ENCODE measurements around the gene CNN3. TPM values are rescaled to one million over a fixed set of nuclear protein-coding genes. Genes with fewer than 3 reads are reported as not detected.

The CNN3 gene
- total and polyA plus RNA-seq, 2 donors (not counting 3 experiments of a cell fraction or from before 2014, with no cell fraction given) = 174 to 392 TPM

DNA sequence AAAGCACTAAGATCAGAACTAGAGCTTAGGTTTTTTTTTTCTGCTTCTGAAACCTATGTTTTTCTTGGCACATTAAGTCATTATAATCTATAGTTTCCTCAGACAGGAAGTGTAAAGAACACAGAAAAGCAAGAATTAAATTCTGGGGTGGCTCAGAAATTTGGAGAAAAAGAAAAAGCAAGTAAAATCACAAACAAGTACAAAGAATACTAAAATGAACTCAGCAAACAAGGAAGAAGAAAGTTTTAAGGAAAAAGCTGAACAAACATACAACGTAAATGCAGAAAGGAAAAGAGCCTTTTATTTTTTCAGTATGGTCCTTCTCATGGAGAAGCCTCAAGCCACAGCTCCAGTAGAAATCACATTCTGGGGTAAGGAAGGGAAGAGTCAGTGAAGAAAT lies 8.6 kb upstream of the CNN3 start:
- BruUV-seq (replicated peaks) = no TSS peak
- CTCF ChIA-PET = interaction anchor here (1.1 to 4.0 kb wide), 9 partner anchors 8 to 108 kb away, joined by 4 to 35 read pairs (median 6); partner anchors contain the start of gene CNN3

More for the DNA sequence above, 8.6 kb upstream of the CNN3 start:
- no peaks in the 10 kb centered on the region for H3K36me3 ChIP-seq (ENCODE audit: control insufficient read depth in 2 of 2, extremely low read depth in 1 of 2, insufficient read depth in 2 of 2, low read length in 2 of 2)
- H3K27ac ChIP-seq (ENCODE audit: insufficient read depth, low read depth, low read length) = peak overlapping the region; percentile 54
- no peaks in the 10 kb centered on the region for H3K27me3 ChIP-seq (ENCODE audit: control insufficient read depth in 2 of 2, insufficient read depth in 2 of 2, low read length in 2 of 2)
- H4K20me1 ChIP-seq (replicated peaks; ENCODE audit: control insufficient read depth, extremely low read depth, insufficient read depth, low read length) = no peaks in the 10 kb centered on the region
- DNase-seq (ENCODE audit: low read depth, low spot score) (peak; percentile 83), FAIRE-seq (peak; percentile 49)
- no peaks in the 10 kb centered on the region for H3K9me1 ChIP-seq (replicated peaks; ENCODE audit: control insufficient read depth, extremely low read depth, insufficient read depth, low read length)
- no peaks in the 10 kb centered on the region for H3K79me2 ChIP-seq (ENCODE audit: control insufficient read depth, insufficient read depth, low read length)
- H3K4me3 ChIP-seq (replicated peaks in 1 of 3; ENCODE audit: insufficient read depth in 1 of 3, low read depth in 1 of 3, low read length in 3 of 3) = no peak overlapping the region
- H3K9ac ChIP-seq (replicated peaks; ENCODE audit: extremely low read depth, insufficient read depth, low read length) = peak overlapping the region; percentile 24
- H2AFZ ChIP-seq (ENCODE audit: low read depth, low read length) = no peak overlapping the region
- dilution Hi-C loops (cut with MboI; ENCODE audit: extremely low pct_ligation_motif_present, low sequenced_read_pairs) (no loop called here), intact Hi-C loops (cut with micrococcal nuclease) (loop anchor here (1.0 kb wide), 1 partner anchor 8 kb away; the partner anchor contains the start of gene CNN3)
- TF ChIP-seq, protein P1, sequence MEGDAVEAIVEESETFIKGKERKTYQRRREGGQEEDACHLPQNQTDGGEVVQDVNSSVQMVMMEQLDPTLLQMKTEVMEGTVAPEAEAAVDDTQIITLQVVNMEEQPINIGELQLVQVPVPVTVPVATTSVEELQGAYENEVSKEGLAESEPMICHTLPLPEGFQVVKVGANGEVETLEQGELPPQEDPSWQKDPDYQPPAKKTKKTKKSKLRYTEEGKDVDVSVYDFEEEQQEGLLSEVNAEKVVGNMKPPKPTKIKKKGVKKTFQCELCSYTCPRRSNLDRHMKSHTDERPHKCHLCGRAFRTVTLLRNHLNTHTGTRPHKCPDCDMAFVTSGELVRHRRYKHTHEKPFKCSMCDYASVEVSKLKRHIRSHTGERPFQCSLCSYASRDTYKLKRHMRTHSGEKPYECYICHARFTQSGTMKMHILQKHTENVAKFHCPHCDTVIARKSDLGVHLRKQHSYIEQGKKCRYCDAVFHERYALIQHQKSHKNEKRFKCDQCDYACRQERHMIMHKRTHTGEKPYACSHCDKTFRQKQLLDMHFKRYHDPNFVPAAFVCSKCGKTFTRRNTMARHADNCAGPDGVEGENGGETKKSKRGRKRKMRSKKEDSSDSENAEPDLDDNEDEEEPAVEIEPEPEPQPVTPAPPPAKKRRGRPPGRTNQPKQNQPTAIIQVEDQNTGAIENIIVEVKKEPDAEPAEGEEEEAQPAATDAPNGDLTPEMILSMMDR (IDR thresholded peaks at IDR 0.05; ENCODE audit: extremely low read depth in 1 of 2, insufficient read depth in 1 of 2, low read depth in 1 of 2, low read length in 2 of 2) = no peak
- TF ChIP-seq MYC (IDR thresholded peaks at IDR 0.05; ENCODE audit: low read depth, low read length) (no peak), POLR2A (IDR thresholded peaks at IDR 0.05; ENCODE audit: low read depth, low read length) (no peak), POLR2AphosphoS5 (IDR thresholded peaks at IDR 0.05; ENCODE audit: insufficient read depth, low read depth, low read length) (no peak), EZH2 (IDR thresholded peaks at IDR 0.05; ENCODE audit: borderline replicate concordance, low read depth, low read length, severe bottlenecking) (no peak), FOS (IDR thresholded peaks at IDR 0.05; ENCODE audit: borderline replicate concordance, insufficient read depth, low read length) (no peak), GATA2 (IDR thresholded peaks at IDR 0.05; ENCODE audit: insufficient read depth, insufficient read length, low read depth, low read length) (no peak), JUN (IDR thresholded peaks at IDR 0.05; ENCODE audit: borderline replicate concordance, insufficient read depth, insufficient read length, low read depth) (no peak)
- TF ChIP-seq, protein P2, sequence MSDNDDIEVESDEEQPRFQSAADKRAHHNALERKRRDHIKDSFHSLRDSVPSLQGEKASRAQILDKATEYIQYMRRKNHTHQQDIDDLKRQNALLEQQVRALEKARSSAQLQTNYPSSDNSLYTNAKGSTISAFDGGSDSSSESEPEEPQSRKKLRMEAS (IDR thresholded peaks at IDR 0.05; ENCODE audit: insufficient read depth, insufficient read length) = no peak
- H3K9me3 ChIP-seq (replicated peaks; ENCODE audit: control insufficient read depth, insufficient read depth, low read length) = no peaks in the 10 kb centered on the region
- POLR2A ChIA-PET = interaction anchor here (0.6 kb wide), 1 partner anchor 27 kb away, joined by 3 read pairs; no protein-coding TSS in a partner anchor
- peak overlapping the region; percentile 89 for H3K4me2 ChIP-seq (ENCODE audit: insufficient read depth, low read length)
- peaks cover 35% of the 10 kb centered on the region for H3K4me1 ChIP-seq (ENCODE audit: control insufficient read depth, extremely low read depth, insufficient read depth, low read length)

All from endothelial cell of umbilical vein (primary cell).